ENCODE data around the gene RNF2.

- TF ChIP-seq CTCF (IDR thresholded peaks at IDR 0.05), result no peak
- no peak for TF ChIP-seq ZFX (IDR thresholded peaks at IDR 0.05; ENCODE audit: borderline replicate concordance)
These were observed 93.9 kb downstream of the RNF2 start for GRCh38 chr1:185139246-185139645.

Measured in 22Rv1 (cell line).